ENCODE data around the gene OBI1. TPM values are rescaled to one million over a fixed set of nuclear protein-coding genes. Genes with fewer than 3 reads are reported as not detected.

The OBI1 gene
- total RNA-seq, 3 donors from 2014 or later (not counting 1 experiment from before 2014, with no cell fraction given): 4.9 to 7.8 (median 5.1) TPM

DNA sequence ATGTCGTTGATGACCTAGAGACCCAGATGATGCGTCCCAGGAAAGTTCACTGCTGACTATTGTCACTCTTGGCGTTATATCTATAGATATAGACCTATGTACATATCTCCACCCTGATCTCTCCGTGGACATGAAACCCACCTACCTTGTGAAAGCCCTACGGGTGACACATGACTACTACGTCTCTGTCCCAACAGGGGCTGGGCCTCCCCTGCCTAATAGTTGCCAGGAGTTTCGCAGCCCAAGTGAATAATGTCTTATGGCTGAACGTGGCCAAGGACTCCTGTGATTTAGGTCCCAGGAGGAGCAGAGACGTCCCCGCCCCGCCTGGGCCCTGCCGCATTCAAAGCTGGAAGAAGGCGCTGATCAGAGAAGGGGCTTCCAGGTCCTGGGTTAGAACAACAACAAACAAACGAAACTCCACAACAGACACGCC lies 50.7 kb downstream of the OBI1 start:
- no peak overlapping the region for H3K27ac ChIP-seq (ENCODE audit: low read length)
- H3K27me3 ChIP-seq (ENCODE audit: control insufficient read depth, insufficient read depth, low read length): peaks cover 65% of the 10 kb centered on the region
- no peaks in the 10 kb centered on the region for H3K36me3 ChIP-seq (ENCODE audit: control insufficient read depth, insufficient read depth, low read length)
- Mint-ChIP-seq H3K4me1 (peaks cover 41 to 45% of the 10 kb centered on the region in 2 donors), H3K27me3 (ENCODE audit: low read depth in 2 of 2) (peaks cover 62 to 84% of the 10 kb centered on the region in 2 donors), H3K9me3 (no peaks in the 10 kb centered on the region), H3K27ac (no peak overlapping the region), H3K4me3 (peak overlapping the region; percentile 80), H3K36me3 (no peaks in the 10 kb centered on the region)
- intact Hi-C loops (cut with micrococcal nuclease): no loop called here
- peaks cover 37% of the 10 kb centered on the region for H3K4me1 ChIP-seq (ENCODE audit: control insufficient read depth, insufficient read depth, low read length)
- 10% methylated on average over 15 of the region's 15 CpGs for WGBS (ENCODE audit: insufficient coverage)
- no peaks in the 10 kb centered on the region for H3K9me3 ChIP-seq (ENCODE audit: control insufficient read depth, insufficient read depth, low read length)
- H3K4me3 ChIP-seq (ENCODE audit: low read length): no peak overlapping the region
- no peak for TF ChIP-seq CTCF (IDR thresholded peaks at IDR 0.05)
- DNase-seq (peak in 1 of 2 donors; percentile 14), ATAC-seq (no peak)

DNA sequence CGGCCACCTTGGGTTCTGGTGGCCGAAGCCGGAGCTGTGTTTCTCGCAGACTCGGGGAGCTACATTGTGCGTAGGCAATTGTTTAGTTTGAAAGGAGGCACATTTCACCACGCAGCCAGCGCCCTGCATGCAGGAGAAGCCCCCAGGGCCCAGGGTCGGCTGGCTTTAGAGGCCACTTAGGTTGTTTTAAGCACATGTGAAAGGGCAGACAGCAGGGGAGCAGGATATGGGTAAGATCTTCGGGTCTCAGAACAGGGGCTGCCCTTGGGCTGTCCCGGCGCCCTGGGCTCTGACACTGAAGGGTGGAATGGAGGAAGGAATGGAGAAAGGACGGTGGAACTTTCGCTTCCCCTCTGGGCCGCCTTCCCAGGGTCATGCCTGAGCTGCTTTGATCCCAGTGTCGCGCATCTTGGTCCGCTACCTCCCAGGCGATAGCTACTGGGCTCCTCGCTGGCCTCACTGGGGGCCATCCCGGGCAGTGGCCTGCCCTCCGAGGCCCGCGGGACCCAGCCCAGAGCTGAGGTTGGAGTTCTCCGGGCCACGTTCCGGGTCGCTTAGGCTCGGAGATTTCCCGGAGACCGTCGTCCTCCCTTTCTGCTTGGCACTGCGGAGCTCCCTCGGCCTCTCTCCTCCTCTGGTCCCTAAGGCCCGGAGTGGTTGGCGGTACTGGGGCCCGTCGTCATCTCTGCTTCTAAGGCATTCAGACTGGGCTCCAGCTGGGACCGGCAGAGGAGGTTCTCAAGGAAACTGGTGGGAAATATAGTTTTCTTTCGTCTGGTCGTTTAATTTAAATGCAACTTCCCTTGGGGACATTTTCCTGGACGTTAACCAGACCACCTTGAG lies 51.3 kb downstream of the OBI1 start:
- DNase-seq (peak in 1 of 2 donors; percentile 10), ATAC-seq (no peak)
- Mint-ChIP-seq H3K36me3 (no peaks in the 10 kb centered on the region), H3K27ac (no peak overlapping the region), H3K4me1 (peaks cover 44 to 48% of the 10 kb centered on the region in 2 donors), H3K27me3 (ENCODE audit: low read depth in 2 of 2) (peaks cover 64 to 88% of the 10 kb centered on the region in 2 donors), H3K9me3 (no peaks in the 10 kb centered on the region), H3K4me3 (peak overlapping the region; percentile 80)
- Histone ChIP-seq H3K27me3 (ENCODE audit: control insufficient read depth, insufficient read depth, low read length) (peaks cover 65% of the 10 kb centered on the region), H3K36me3 (ENCODE audit: control insufficient read depth, insufficient read depth, low read length) (no peaks in the 10 kb centered on the region), H3K4me3 (ENCODE audit: low read length) (no peak overlapping the region), H3K9me3 (ENCODE audit: control insufficient read depth, insufficient read depth, low read length) (no peaks in the 10 kb centered on the region), H3K27ac (ENCODE audit: low read length) (no peak overlapping the region), H3K4me1 (ENCODE audit: control insufficient read depth, insufficient read depth, low read length) (peaks cover 40% of the 10 kb centered on the region)
- 12% methylated on average over 42 of the region's 42 CpGs for WGBS (ENCODE audit: insufficient coverage)
- TF ChIP-seq CTCF (IDR thresholded peaks at IDR 0.05): no peak
- intact Hi-C loops (cut with micrococcal nuclease): no loop called here

DNA sequence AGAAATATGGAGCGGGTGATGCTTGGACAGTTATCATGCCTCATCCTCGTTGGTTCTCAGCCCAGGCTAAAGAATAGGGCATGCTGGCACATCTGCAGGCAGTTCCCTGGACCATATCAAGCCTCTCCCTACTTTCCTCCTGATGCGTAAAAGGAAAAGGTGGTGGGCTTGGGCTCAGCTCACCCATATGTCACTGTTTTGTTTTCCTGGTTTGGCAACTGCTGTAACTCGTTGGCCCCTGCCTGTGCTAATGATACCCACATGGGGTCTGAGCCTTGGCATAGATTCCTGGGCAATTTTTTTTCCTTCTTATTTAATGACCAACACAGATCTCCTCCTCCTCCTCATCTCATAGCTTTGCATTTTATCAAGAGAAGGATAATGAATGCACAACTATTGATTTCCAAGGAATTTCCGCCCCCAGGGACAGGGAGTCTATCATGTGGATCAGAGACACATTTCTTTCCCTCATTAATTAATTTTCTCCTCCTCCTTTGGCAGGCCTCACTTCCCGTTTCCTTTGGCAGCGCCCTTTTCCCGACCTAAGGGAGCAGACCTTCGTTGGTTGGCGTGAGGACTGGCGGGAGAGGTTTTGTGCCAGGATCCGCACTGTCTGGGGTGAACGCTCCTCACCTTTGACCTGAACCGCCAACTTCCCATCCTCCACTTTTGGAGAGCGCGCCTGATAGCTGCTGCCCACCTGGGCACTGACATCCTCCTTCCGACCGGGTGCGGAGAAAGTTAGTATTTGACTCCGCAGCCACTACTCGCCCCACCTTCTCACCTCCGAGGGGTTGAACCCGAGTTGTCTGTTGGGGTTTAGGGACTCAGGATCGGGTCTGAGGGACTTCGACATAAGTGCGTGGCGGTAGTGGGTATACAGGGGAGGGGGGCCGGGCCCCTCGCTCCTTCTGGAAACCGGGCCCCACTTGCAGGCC lies 52.2 kb downstream of the OBI1 start:
- intact Hi-C loops (cut with micrococcal nuclease): no loop called here
- Mint-ChIP-seq H3K4me3 (peak overlapping the region; percentile 28), H3K27ac (no peak overlapping the region), H3K27me3 (ENCODE audit: low read depth in 2 of 2) (peaks cover 69 to 92% of the 10 kb centered on the region in 2 donors), H3K4me1 (peaks cover 50 to 54% of the 10 kb centered on the region in 2 donors), H3K36me3 (no peaks in the 10 kb centered on the region), H3K9me3 (no peaks in the 10 kb centered on the region)
- 18% methylated on average over 30 of the region's 30 CpGs for WGBS (ENCODE audit: insufficient coverage)
- peaks cover 3% of the 10 kb centered on the region for H3K9me3 ChIP-seq (ENCODE audit: control insufficient read depth, insufficient read depth, low read length)
- no peak overlapping the region for H3K4me3 ChIP-seq (ENCODE audit: low read length)
- peaks cover 69% of the 10 kb centered on the region for H3K27me3 ChIP-seq (ENCODE audit: control insufficient read depth, insufficient read depth, low read length)
- no peaks in the 10 kb centered on the region for H3K36me3 ChIP-seq (ENCODE audit: control insufficient read depth, insufficient read depth, low read length)
- H3K4me1 ChIP-seq (ENCODE audit: control insufficient read depth, insufficient read depth, low read length): peaks cover 45% of the 10 kb centered on the region
- no peak for TF ChIP-seq CTCF (IDR thresholded peaks at IDR 0.05)
- DNase-seq: peak in 1 of 2 donors; percentile 5
- no peak overlapping the region for H3K27ac ChIP-seq (ENCODE audit: low read length)
- ATAC-seq: no peak
